Activated CD8-positive, alpha-beta T cell treated with anti-CD3 and anti-CD28 coated beads for 36 hours (primary cell): ENCODE data around the gene CXCL1. TPM values are rescaled to one million over a fixed set of nuclear protein-coding genes. Genes with fewer than 3 reads are reported as not detected.
A peak's percentile ranks its signal among the peaks of the same experiment; 100 is the strongest.

Experiments
- ATAC-seq: fragments of 200-7000 bp; cut with Tn5 transposase; one replicate; pipeline ENCODE4 v1.10.0; 2021; ENCODE audit warnings: mild to moderate bottlenecking, moderate library complexity
- CTCF ChIA-PET: fragments of 350-600 bp; sonication (Branson Sonifier 250); formaldehyde crosslinking; loops from one replicate; lab custom pipeline; 2021; ENCODE audit warnings: antibody characterized with exemption; lab: Charles Lee
- POLR2A ChIA-PET: fragments of 350-600 bp; sonication (Branson Sonifier 250); formaldehyde crosslinking; loops from one replicate; lab custom pipeline; 2021; ENCODE audit warnings: antibody characterized with exemption; lab: Charles Lee
- DNase-seq: peaks from one replicate; pipeline ENCODE4 v3.0.0-alpha.2; 2020
- H3K27ac Mint-ChIP-seq: one replicate; pipeline ENCODE4 v1.8.0; 2021; ENCODE audit warnings: mild to moderate bottlenecking, mixed read lengths
- H3K27me3 Mint-ChIP-seq: one replicate; pipeline ENCODE4 v1.8.0; 2021; ENCODE audit warnings: mixed read lengths
- H3K36me3 Mint-ChIP-seq: one replicate; pipeline ENCODE4 v1.8.0; 2021; ENCODE audit warnings: low read depth, mixed read lengths
- H3K4me1 Mint-ChIP-seq: one replicate; pipeline ENCODE4 v1.8.0; 2021; ENCODE audit warnings: low read depth, mixed read lengths
- H3K4me3 Mint-ChIP-seq: one replicate; pipeline ENCODE4 v1.8.0; 2021; ENCODE audit warnings: mild to moderate bottlenecking, moderate library complexity, mixed read lengths
- H3K9me3 Mint-ChIP-seq: one replicate; pipeline ENCODE4 v1.8.0; 2021; ENCODE audit warnings: mixed read lengths
- CTCF ChIP-seq: fragments of 200-600 bp; IDR thresholded peaks from one replicate; pipeline ENCODE4 v1.8.0; 2022; ENCODE audit warnings: antibody characterized with exemption, mild to moderate bottlenecking
- intact Hi-C: fragments of 100-400 bp; cut with micrococcal nuclease; formaldehyde crosslinking; loops from one replicate; pipeline ENCODE4 v1.10.0; 2022
- total RNA-seq, 2 experiments: library from RNA; stranded (reverse); gene quantifications; one replicate each; pipeline ENCODE4 v1.2.3, GENCODE V29; 2021

CXCL1 gene
- total RNA-seq, 2 experiments from 2014 or later, result not detected

GRCh38 chr4:73864365-73864764 is 4.8 kb upstream of the CXCL1 start:
- Mint-ChIP-seq H3K4me1 (peaks cover 4% of the 10 kb centered on the region), H3K36me3 (no peaks in the 10 kb centered on the region), H3K27me3 (peaks cover 14% of the 10 kb centered on the region), H3K4me3 (no peak overlapping the region), H3K9me3 (no peaks in the 10 kb centered on the region), H3K27ac (no peak overlapping the region)
- TF ChIP-seq CTCF, result peak; percentile 14
- intact Hi-C loops, result no loop called here
- ATAC-seq, result no peak
- POLR2A ChIA-PET, result interaction anchor here (1.1 kb wide), 1 partner anchor 38 kb away, joined by 3 read pairs; no protein-coding TSS in a partner anchor
- CTCF ChIA-PET, result no interaction called here
- DNase-seq, result no peak

DNA sequence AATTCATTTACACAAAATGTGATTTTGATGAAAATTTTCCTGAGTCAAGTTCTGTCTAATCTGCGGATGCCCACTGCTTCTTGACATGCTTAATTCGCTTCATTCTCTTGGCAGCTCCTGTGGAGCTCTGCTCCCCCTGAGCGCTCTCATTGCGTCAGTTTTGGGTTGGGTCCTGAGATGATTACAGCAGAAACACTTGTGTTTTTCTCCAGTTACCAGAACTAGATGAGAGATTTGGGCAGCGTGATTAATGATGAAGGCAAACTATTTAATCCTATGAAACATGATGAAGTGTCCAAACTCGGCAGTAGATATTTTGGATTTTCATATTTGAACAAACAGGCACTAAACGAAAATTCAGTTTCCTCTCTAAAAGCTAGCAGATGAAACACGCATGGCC is 4.2 kb upstream of the CXCL1 start:
- no peaks in the 10 kb centered on the region for H3K9me3 Mint-ChIP-seq
- intact Hi-C loops, result no loop called here
- CTCF ChIA-PET, result no interaction called here
- H3K36me3 Mint-ChIP-seq, result no peaks in the 10 kb centered on the region
- no peak for DNase-seq
- no peak for ATAC-seq
- peaks cover 18% of the 10 kb centered on the region for H3K27me3 Mint-ChIP-seq
- POLR2A ChIA-PET, result interaction anchor here (1.1 kb wide), 1 partner anchor 38 kb away, joined by 3 read pairs; no protein-coding TSS in a partner anchor
- TF ChIP-seq CTCF, result no peak
- no peak overlapping the region for H3K27ac Mint-ChIP-seq
- no peak overlapping the region for H3K4me3 Mint-ChIP-seq
- H3K4me1 Mint-ChIP-seq, result peaks cover 4% of the 10 kb centered on the region

DNA sequence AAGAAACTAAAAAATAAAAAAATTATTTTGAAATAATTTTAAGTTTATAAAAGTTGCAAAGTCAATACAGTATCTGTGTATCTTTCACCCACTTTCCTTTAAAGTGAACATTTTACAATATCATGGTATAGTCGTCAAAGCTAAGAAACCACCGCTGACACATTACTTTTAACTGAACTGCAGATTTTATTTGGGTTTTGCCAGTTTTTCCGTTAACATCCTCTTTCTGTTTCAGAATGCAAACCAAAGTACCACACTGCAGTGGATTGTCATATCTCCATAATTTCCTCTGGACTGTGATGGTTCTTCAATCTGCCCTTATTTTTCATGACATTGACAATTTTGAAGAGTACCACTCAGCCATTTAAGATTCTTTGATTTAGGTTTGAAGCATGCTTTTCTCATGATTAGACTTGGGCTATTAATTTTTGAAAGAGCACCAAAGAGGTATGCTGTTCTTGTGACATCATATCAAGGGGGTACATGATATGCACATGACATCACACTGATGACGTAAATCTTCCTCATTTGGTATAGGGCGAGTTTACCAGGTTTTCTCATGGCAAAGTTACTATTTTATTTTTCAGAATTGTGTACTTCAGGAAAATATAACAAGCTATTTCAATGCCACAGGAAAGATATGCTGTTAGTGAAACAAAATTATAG is 3.6 kb upstream of the CXCL1 start:
- no peak for TF ChIP-seq CTCF
- POLR2A ChIA-PET, result interaction anchor here (1.1 kb wide), 1 partner anchor 37 kb away, joined by 3 read pairs; no protein-coding TSS in a partner anchor
- Mint-ChIP-seq H3K4me1 (peaks cover 4% of the 10 kb centered on the region), H3K4me3 (no peak overlapping the region), H3K9me3 (no peaks in the 10 kb centered on the region), H3K27me3 (peaks cover 18% of the 10 kb centered on the region), H3K27ac (no peak overlapping the region), H3K36me3 (no peaks in the 10 kb centered on the region)
- intact Hi-C loops, result no loop called here
- no peak for ATAC-seq
- no peak for DNase-seq
- CTCF ChIA-PET, result no interaction called here

- no peak for TF ChIP-seq CTCF
- Mint-ChIP-seq H3K4me3 (no peak overlapping the region), H3K27ac (no peak overlapping the region), H3K27me3 (peaks cover 22% of the 10 kb centered on the region), H3K36me3 (no peaks in the 10 kb centered on the region), H3K9me3 (no peaks in the 10 kb centered on the region), H3K4me1 (peaks cover 4% of the 10 kb centered on the region)
- DNase-seq (no peak), ATAC-seq (no peak)
- CTCF ChIA-PET, result no interaction called here
- POLR2A ChIA-PET, result no interaction called here
- intact Hi-C loops, result no loop called here
Measured at GRCh38 chr4:73866246-73866645, 2.9 kb upstream of the CXCL1 start.

DNA sequence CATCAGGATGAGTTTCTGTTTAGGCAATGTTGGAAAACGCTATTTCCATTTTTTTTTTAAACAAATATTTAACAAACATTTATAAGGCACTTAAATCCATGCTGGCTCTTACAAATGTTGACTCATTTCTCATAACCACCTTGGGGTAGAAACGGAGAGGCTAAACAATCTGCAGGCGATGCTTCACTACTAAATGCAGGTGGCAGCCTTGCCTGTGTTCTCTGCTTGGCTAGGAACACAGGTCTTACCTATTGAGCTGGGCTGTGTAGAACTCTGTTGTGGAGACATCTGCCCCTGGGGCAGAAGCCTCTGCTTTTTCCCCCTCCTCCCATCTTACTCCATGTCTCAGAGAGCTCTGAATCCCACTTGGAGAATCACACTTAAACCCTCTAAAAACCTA is 1.4 kb upstream of the CXCL1 start:
- DNase-seq (no peak), ATAC-seq (no peak)
- no peaks in the 10 kb centered on the region for H3K36me3 Mint-ChIP-seq
- H3K4me3 Mint-ChIP-seq, result no peak overlapping the region
- ChIA-PET POLR2A (no interaction called here), CTCF (interaction anchor here (0.6 kb wide), 1 partner anchor 13 kb away, joined by 3 read pairs; no protein-coding TSS in a partner anchor)
- no peak for TF ChIP-seq CTCF
- H3K27me3 Mint-ChIP-seq, result peaks cover 24% of the 10 kb centered on the region
- H3K9me3 Mint-ChIP-seq, result no peaks in the 10 kb centered on the region
- intact Hi-C loops, result no loop called here
- H3K4me1 Mint-ChIP-seq, result peaks cover 4% of the 10 kb centered on the region
- H3K27ac Mint-ChIP-seq, result no peak overlapping the region
